Measurements from ENCODE around the gene FAM193B. TPM values are rescaled to one million over a fixed set of nuclear protein-coding genes. Genes with fewer than 3 reads are reported as not detected.

The FAM193B gene
- total and polyA plus RNA-seq, 2 of the 13 experiments (the other 11 are each of a cell fraction or from before 2014, with no cell fraction given) = 21.2 to 40.9 TPM

DNA sequence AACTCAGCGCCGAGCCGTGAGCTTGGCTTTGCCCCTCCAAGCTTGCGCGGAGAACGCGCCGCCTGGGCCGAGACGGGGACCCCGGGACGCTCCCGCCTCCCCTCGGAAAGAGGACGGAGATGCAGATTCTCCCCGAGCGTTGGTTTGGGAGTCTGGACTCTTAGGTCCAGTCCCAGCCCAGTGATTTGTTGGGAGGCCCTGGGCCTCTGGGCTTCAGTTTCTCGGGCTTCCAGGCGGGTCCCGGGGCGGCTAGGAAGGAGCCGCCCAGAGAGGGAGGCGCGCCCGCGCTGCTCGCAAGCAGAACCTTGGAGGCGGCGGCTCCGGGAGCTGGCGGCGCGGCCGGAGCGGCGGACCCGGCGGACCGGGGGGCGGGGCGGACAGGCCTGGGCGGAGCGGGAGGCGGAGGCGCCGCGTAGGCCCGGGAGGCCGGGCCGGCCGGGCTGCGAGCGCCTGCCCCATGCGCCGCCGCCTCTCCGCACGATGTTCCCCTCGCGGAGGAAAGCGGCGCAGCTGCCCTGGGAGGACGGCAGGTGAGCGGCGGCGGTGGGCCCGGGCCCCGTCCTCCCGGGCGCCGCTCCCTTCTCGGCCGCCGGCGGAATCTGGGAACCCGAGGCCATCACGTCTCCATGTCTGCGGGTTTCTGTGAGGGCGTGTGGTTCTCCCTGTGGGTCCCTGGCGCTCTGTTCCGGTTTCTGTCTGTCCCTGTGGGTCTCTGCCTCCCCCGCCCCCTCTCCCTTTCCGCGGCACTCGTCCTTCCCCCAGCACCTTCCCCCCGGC, 45.6 kb upstream of the FAM193B start, which contains the start of gene B4GALT7 (continued):
- TF ChIP-seq, protein P1, sequence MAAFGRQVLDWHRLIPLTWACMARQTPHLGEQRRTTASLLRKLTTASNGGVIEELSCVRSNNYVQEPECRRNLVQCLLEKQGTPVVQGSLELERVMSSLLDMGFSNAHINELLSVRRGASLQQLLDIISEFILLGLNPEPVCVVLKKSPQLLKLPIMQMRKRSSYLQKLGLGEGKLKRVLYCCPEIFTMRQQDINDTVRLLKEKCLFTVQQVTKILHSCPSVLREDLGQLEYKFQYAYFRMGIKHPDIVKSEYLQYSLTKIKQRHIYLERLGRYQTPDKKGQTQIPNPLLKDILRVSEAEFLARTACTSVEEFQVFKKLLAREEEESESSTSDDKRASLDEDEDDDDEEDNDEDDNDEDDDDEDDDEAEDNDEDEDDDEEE (CRISPR knock-in tag; IDR thresholded peaks at IDR 0.05) = no peak
- TF ChIP-seq LBX2 (CRISPR knock-in tag; IDR thresholded peaks at IDR 0.05; ENCODE audit: borderline replicate concordance) = peak; percentile 49
- TF ChIP-seq ZNF790 (CRISPR knock-in tag; IDR thresholded peaks at IDR 0.05; ENCODE audit: borderline replicate concordance) = peak; percentile 79; the same call in 1 of the 2 replicates
- peak; percentile 59; the same call in 1 of the 2 replicates for TF ChIP-seq ZNF367 (CRISPR knock-in tag; IDR thresholded peaks at IDR 0.05; ENCODE audit: borderline replicate concordance)
- no peak for TF ChIP-seq ZBTB40 (IDR thresholded peaks at IDR 0.05)
- peak; percentile 54 for TF ChIP-seq ZBTB40 (CRISPR knock-in tag; IDR thresholded peaks at IDR 0.05)
- TF ChIP-seq TOPORS (CRISPR knock-in tag; IDR thresholded peaks at IDR 0.05) = peak; percentile 98
- TF ChIP-seq ZBTB26 (CRISPR knock-in tag; IDR thresholded peaks at IDR 0.05; ENCODE audit: borderline replicate concordance) = 0 out of 2 replicates have a peak, but pooled peaks have one; percentile 14
- TF ChIP-seq ZBTB4 (CRISPR knock-in tag; IDR thresholded peaks at IDR 0.05; ENCODE audit: borderline replicate concordance) = no peak
- no peak for TF ChIP-seq ZNF337 (CRISPR knock-in tag; IDR thresholded peaks at IDR 0.05; ENCODE audit: borderline replicate concordance, low read depth)
- no peak for TF ChIP-seq ZBTB21 (CRISPR knock-in tag; IDR thresholded peaks at IDR 0.05)
